GM19099 (cell line): Measurements from ENCODE around the gene HIGD2B.

Experiments used
- POLR2A ChIP-seq: IDR thresholded peaks from 3 replicates; pipeline ENCODE4 v1.6.1; 2011; ENCODE audit warnings: low read depth; ENCODE audit not compliant: insufficient read length; ENCODE audit errors: extremely low read depth

The HIGD2B gene

GRCh38 chr15:72685925-72686794 is at the start of gene HIGD2B, which contains the start of gene BBS4:
HIGD2B (minus strand) TSS chr15:72686182; CDS start chr15:72676374, 9,808 bp downstream.
BBS4 (plus strand) TSS chr15:72686207; CDS start chr15:72686228, 21 bp downstream.
- TF ChIP-seq POLR2A: peak; percentile 78

- no peak for TF ChIP-seq POLR2A
These were observed 49.1 kb upstream of the HIGD2B start for GRCh38 chr15:72735111-72735510.

- no peak for TF ChIP-seq POLR2A
These were observed 48.2 kb upstream of the HIGD2B start for GRCh38 chr15:72733941-72734738.

GRCh38 chr15:72732516-72732915 is 46.5 kb upstream of the HIGD2B start:
- no peak for TF ChIP-seq POLR2A

GRCh38 chr15:72732086-72732485 is 46.1 kb upstream of the HIGD2B start:
- no peak for TF ChIP-seq POLR2A

GRCh38 chr15:72728821-72729220 is 42.8 kb upstream of the HIGD2B start:
- TF ChIP-seq POLR2A: no peak

GRCh38 chr15:72727154-72727553 is 41.2 kb upstream of the HIGD2B start:
- no peak for TF ChIP-seq POLR2A

- TF ChIP-seq POLR2A: no peak
These were observed 39.5 kb upstream of the HIGD2B start for GRCh38 chr15:72725446-72725845.

GRCh38 chr15:72724028-72724427 is 38.0 kb upstream of the HIGD2B start:
- TF ChIP-seq POLR2A: no peak

GRCh38 chr15:72722071-72722696 is 36.2 kb upstream of the HIGD2B start:
- TF ChIP-seq POLR2A: no peak

GRCh38 chr15:72706266-72706665 is 20.3 kb upstream of the HIGD2B start:
- no peak for TF ChIP-seq POLR2A

GRCh38 chr15:72700076-72700475 is 14.1 kb upstream of the HIGD2B start:
- no peak for TF ChIP-seq POLR2A

- no peak for TF ChIP-seq POLR2A
These were observed 13.0 kb upstream of the HIGD2B start for GRCh38 chr15:72698938-72699337.

- no peak for TF ChIP-seq POLR2A
These were observed 5.0 kb upstream of the HIGD2B start for GRCh38 chr15:72690938-72691337.

- no peak for TF ChIP-seq POLR2A
These were observed 2.7 kb upstream of the HIGD2B start for GRCh38 chr15:72688697-72689096.
